GM18508 (cell line): ENCODE measurements around the gene ENO1.
A peak's percentile ranks its signal among the peaks of the same experiment; 100 is the strongest.
"Not testable (repeated sequence)": the region's sequence is repeated elsewhere in the genome, so short reads cannot be mapped to it uniquely, and the experiment has no call there.

ENCODE experiments used
- ATAC-seq: cut with Tn5 transposase; IDR thresholded peaks from one replicate; pipeline ENCODE4 v1.9.1; 2021; ENCODE audit warnings: moderate number of reproducible peaks; ENCODE audit not compliant: insufficient read depth, unreplicated experiment

Gene ENO1

GRCh38 chr1:8848663-8849386 is 29.7 kb downstream of the ENO1 start:
- no peak for ATAC-seq

- ATAC-seq, result no peak
Observed at GRCh38 chr1:8847990-8848389, 30.5 kb downstream of the ENO1 start.

GRCh38 chr1:8846263-8846662 is 32.2 kb downstream of the ENO1 start:
- ATAC-seq, result no peak

DNA sequence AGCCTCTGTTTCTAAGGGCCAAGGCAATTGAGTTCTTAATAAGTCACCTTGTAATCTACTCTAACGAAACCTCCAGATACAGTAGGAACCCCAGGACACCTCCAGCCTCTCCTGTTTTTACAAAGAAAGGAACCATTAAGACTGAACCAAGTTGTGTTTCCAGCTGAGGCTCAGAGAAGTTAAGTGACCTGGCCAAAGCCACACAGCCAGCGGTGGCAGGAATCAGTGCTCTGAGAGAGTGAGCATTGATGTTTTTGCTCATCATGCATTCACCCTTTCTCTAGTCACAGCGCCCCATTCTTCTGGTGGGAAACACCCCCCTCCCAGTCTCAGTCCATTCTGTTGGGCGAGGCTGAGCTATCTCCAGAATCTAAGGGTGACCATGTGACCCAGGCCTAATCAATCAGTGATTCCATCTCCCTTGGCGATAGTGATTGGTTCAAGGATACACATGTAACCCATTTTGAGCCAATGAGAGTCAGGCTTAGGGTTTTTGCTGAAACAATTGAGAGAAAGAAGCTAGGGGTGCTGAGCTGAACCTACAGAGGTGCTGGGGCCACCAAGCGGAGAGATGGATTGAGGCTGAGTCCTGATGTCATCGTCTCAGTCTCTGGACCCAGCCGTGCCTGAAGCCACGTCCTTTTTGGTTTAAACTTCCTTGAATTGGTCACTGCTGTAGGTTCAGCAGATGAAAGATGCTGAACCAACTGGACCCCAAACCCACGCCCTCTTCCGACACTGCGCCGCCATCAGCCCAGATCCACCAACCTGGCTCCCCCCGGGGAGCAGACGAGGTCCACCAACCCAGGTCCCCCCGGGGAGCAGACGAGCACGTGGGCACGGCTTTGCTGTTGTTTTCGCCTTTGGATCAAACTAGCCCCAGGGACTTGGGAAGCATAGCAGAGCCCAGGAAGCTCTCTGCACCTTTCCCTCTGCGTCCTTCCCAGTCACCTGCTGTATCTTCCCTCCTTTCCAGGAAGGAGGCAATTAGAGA is 33.1 kb downstream of the ENO1 start:
- ATAC-seq, result no peak

DNA sequence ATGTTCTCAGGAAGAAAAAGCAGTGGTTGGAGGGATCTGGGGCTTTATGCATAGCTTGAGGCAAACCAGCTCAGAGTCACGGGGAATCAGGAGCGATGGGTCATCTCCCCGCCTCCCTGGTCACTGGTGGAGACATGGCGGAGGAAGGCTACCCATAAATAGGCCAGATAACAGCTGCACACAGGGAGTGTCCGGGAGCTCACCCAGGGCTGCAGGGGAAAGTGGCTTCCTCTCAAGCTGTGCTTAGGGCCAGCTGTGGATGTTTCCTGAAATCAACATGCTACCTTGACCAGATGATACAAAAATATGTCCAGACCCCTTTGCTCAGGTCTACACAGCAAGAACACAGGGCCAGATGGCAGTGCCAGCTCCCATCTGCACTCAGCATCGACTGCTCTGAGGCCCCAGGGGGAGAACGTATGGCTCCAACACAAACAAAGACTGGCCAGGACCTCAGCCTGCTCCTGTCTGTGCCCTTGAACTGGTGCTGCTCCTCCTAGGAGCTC is 33.9 kb downstream of the ENO1 start:
- ATAC-seq, result no peak

DNA sequence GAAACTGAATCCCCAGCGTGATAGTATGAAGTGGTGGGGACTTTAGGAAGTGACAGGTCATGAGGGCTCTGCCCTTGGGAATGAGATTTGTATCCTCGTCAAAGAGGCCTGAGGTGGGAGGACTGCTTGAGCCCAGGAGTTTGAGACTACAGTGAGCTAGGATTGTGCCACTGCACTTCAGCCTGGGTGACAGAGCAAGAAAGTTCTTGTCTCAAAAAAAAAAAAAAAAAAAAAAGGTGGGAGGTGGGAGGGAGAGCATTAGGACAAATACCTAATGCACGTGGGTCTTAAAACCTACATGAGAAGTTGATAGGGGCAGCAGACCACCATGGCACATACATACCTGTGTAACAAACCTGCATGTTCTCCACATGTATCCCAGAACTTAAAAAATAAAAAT is 37.1 kb downstream of the ENO1 start:
- ATAC-seq, result no peak

- no peak for ATAC-seq
Observed at GRCh38 chr1:8839990-8840389, 38.5 kb downstream of the ENO1 start.

- no peak for ATAC-seq
Observed at GRCh38 chr1:8835941-8836643, 42.4 kb downstream of the ENO1 start.

GRCh38 chr1:8831340-8831739 is 47.1 kb downstream of the ENO1 start:
- ATAC-seq, result no peak

DNA sequence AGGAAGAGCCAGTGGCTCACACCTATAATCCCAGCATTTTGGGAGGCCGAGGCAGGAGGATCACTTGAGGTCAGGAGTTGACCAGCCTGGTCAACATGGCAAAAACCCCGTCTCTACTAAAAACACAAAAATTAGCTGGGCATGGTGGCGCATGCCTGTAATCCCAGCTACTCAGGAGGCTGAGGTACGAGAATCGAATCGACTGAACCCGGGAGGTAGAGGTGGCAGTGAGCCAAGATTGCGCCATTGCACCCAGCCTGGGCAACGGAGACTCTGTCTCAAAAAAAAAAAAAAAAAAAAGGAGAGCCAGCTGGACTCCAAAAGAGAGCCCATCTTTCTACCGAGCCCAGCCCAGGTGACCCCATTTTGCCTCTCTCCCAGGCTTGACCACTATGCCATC is 47.8 kb downstream of the ENO1 start:
- ATAC-seq, result not testable (repeated sequence)

- ATAC-seq, result no peak
Observed at GRCh38 chr1:8825985-8826481, 52.5 kb downstream of the ENO1 start.

- no peak for ATAC-seq
Observed at GRCh38 chr1:8823295-8823664, 55.2 kb downstream of the ENO1 start.

- ATAC-seq, result no peak
Observed at GRCh38 chr1:8822373-8823294, 55.9 kb downstream of the ENO1 start.

- ATAC-seq, result no peak
Observed at GRCh38 chr1:8821084-8821483, 57.4 kb downstream of the ENO1 start.

GRCh38 chr1:8818789-8819188 is 59.7 kb downstream of the ENO1 start:
- not testable (repeated sequence) for ATAC-seq

DNA sequence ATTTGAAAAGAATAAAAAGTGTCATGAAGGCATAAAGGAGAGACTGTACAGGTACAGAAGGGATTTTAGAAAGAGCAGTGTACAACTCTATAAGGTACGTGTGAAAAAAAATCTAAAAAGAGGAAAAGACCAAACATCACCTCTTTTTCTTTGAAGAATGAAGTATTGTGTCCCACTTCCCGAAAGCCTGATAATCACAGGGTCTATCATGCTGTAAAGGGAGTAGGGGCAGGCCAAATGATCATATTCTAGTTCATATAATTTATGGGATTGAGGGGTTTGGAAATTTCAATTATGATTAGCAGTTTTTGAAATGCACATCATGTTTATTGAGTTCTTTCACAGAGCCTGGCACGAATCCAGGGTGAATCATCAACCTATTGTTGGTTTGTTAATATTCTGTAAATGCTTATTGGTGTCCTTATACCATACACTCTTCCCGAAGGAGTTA is 60.1 kb downstream of the ENO1 start:
- no peak for ATAC-seq

DNA sequence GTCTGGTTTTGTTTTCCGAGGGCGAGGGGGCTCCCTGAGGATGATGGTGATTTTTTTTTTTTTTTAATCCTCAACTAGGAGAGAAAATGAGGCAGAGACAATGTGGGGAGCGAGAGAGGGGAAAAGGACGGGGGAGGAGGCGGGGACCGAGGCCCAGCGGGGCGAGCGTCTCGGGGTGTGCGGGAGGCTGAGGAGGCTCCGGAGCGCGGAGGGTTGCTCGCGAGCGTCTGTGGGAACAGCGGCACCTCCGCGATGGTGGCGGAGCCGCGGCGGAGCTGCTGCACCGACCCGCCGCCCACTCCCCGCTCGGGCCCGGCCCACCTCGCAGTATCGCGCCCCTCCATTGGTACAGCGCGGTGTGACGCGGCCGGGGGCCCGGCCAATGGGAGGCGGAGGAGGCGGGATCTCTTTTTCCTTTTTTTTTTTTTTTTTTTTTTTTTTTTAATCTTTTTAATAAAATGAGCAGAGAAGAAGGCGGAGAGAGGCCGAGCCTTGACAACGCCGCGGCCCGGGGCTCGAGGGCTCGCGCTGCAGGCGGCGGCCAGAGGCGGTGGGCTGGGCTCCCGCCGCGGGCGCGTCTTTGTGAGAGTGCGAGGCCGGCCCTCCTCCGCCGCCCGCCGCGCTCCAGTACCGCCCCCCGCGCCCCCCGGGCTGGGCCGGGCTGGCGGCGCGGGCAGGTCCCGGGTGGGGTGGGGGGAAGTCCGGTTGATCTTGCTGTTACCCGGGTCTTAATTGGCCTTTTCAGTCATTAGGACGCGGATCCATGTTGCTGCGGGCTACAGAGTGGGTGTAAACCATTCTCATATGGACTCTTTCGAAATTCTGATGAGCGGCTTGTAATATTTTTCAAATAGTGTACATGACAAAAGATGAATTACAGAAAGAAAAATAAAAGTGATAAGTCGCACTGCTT is 60.8 kb downstream of the ENO1 start, which contains the start of gene RERE:
TSS of gene RERE (minus strand) at position 229 of the 913 bp plus-strand sequence.
- peak; percentile 70 for ATAC-seq

- ATAC-seq, result peak; percentile 7
Observed at GRCh38 chr1:8816831-8817411, 61.6 kb downstream of the ENO1 start.
